ENCODE data around the gene NAAA.

NAAA gene

DNA sequence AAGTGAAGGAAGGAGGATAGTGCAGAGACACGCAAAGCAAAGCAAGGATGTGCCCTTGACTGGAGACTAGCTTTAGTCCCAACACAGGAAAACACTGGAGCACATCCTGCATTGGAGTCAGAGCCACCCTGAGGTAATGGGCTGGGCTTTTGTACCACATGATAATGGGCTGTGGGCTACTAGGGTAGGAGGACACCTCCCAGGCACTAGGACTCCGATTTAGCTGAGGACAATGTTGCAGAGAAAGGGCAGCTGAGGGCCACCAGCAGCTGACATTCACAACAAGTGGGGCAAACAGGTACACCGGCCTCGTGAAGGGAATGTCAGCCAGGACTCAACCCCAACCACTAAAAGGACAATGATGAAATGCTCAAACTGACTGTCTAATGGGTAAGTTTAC lies 39.8 kb upstream of the NAAA start:
- no peaks in the 10 kb centered on the region for H3K9me2 ChIP-seq (replicated peaks; ENCODE audit: insufficient read depth, low read length)
- H2AFZ ChIP-seq (ENCODE audit: low read length), result no peak overlapping the region
- H3K4me3 ChIP-seq (ENCODE audit: low read length), result no peak overlapping the region
- H3K4me2 ChIP-seq (ENCODE audit: low read depth, low read length), result no peak overlapping the region
- peaks cover 20% of the 10 kb centered on the region for H3K79me2 ChIP-seq (ENCODE audit: low read length)
- H3K27me3 ChIP-seq (replicated peaks; ENCODE audit: insufficient read depth, low read length), result no peaks in the 10 kb centered on the region
- H3F3A ChIP-seq (ENCODE audit: insufficient read depth, low read length), result no peaks in the 10 kb centered on the region
- H3K9me3 ChIP-seq (replicated peaks; ENCODE audit: insufficient read depth, low read length), result no peaks in the 10 kb centered on the region
- peaks cover 8% of the 10 kb centered on the region; the same call in 1 of the 2 replicates for H3K36me3 ChIP-seq (replicated peaks; ENCODE audit: insufficient read depth, low read length)
- H4K20me1 ChIP-seq (ENCODE audit: insufficient read depth, low read length), result 0 out of 2 replicates have a peak, but pooled peaks cover 11% of the 10 kb centered on the region
- no peak overlapping the region for H3K9ac ChIP-seq (ENCODE audit: low read length)
- TF ChIP-seq EZH2phosphoT487 (IDR thresholded peaks at IDR 0.05; ENCODE audit: low read length) (no peak), EZH2 (optimal IDR thresholded peaks at IDR 0.05; ENCODE audit: low read depth, low read length) (no peak)
- TF ChIP-seq, protein P1, sequence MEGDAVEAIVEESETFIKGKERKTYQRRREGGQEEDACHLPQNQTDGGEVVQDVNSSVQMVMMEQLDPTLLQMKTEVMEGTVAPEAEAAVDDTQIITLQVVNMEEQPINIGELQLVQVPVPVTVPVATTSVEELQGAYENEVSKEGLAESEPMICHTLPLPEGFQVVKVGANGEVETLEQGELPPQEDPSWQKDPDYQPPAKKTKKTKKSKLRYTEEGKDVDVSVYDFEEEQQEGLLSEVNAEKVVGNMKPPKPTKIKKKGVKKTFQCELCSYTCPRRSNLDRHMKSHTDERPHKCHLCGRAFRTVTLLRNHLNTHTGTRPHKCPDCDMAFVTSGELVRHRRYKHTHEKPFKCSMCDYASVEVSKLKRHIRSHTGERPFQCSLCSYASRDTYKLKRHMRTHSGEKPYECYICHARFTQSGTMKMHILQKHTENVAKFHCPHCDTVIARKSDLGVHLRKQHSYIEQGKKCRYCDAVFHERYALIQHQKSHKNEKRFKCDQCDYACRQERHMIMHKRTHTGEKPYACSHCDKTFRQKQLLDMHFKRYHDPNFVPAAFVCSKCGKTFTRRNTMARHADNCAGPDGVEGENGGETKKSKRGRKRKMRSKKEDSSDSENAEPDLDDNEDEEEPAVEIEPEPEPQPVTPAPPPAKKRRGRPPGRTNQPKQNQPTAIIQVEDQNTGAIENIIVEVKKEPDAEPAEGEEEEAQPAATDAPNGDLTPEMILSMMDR (IDR thresholded peaks at IDR 0.05; ENCODE audit: low read length), result no peak
- DNase-seq, result no peak
- no peaks in the 10 kb centered on the region for H3K4me1 ChIP-seq (ENCODE audit: low read length)
- no peak overlapping the region for H3K27ac ChIP-seq (ENCODE audit: low read length)

DNA sequence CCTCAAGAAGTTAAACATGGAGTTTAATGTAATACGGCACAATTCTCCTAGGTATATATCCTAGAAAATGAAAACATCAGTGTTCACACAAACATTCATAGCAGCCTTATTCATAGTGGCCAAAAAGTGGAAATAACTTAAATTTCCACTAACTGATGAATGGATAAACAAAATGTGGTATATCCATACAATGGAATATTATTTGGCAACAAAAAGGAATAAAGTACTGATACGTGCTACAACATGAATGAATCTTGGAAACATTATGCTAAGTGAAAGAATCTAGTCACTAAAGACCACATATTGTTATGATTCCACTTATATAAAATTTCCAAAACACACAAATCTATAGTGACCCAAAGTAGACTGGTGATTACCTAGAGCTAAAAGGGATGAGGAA lies 35.4 kb upstream of the NAAA start:
- Histone ChIP-seq H3K27ac (ENCODE audit: low read length) (no peak overlapping the region), H3K4me2 (ENCODE audit: low read depth, low read length) (no peak overlapping the region), H3K9me2 (replicated peaks; ENCODE audit: insufficient read depth, low read length) (no peaks in the 10 kb centered on the region), H3K36me3 (replicated peaks; ENCODE audit: insufficient read depth, low read length) (peaks cover 17% of the 10 kb centered on the region; the same call in 1 of the 2 replicates), H3K27me3 (replicated peaks; ENCODE audit: insufficient read depth, low read length) (no peaks in the 10 kb centered on the region), H3F3A (ENCODE audit: insufficient read depth, low read length) (no peaks in the 10 kb centered on the region), H3K9ac (ENCODE audit: low read length) (no peak overlapping the region), H2AFZ (ENCODE audit: low read length) (no peak overlapping the region), H3K79me2 (ENCODE audit: low read length) (peaks cover 4% of the 10 kb centered on the region; the same call in 1 of the 2 replicates), H3K4me1 (ENCODE audit: low read length) (no peaks in the 10 kb centered on the region), H3K4me3 (ENCODE audit: low read length) (no peak overlapping the region), H3K9me3 (replicated peaks; ENCODE audit: insufficient read depth, low read length) (no peaks in the 10 kb centered on the region), H4K20me1 (ENCODE audit: insufficient read depth, low read length) (no peaks in the 10 kb centered on the region)
- TF ChIP-seq EZH2phosphoT487 (IDR thresholded peaks at IDR 0.05; ENCODE audit: low read length) (no peak), EZH2 (optimal IDR thresholded peaks at IDR 0.05; ENCODE audit: low read depth, low read length) (no peak)
- TF ChIP-seq, protein P1 (IDR thresholded peaks at IDR 0.05; ENCODE audit: low read length), result no peak
- DNase-seq, result no peak

DNA sequence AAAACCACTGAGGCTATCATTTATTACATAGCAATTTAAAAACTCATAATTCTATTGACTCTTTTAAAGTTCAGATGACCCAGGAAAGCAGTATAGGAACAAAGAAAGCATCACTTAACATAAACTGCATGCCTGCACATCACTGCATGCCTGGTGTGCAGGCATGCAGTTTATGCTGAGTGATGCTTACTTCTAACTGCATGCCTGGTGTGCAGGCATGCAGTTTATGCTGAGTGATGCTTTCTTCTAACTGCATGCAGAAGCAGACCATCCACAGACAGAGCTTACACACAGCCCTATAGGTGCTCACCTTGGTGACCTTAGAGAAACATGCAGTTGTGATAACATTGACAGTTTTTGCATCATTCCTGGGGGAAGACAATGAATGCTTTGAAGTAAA lies 33.0 kb upstream of the NAAA start:
- Histone ChIP-seq H3K36me3 (replicated peaks; ENCODE audit: insufficient read depth, low read length) (peaks cover 27% of the 10 kb centered on the region; the same call in 1 of the 2 replicates), H3K79me2 (ENCODE audit: low read length) (no peaks in the 10 kb centered on the region), H3K27me3 (replicated peaks; ENCODE audit: insufficient read depth, low read length) (no peaks in the 10 kb centered on the region)

More for the DNA sequence above, 33.0 kb upstream of the NAAA start:
- H3K4me3 ChIP-seq (ENCODE audit: low read length), result no peak overlapping the region
- no peak overlapping the region for H3K9ac ChIP-seq (ENCODE audit: low read length)
- H3K9me3 ChIP-seq (replicated peaks; ENCODE audit: insufficient read depth, low read length), result no peaks in the 10 kb centered on the region
- no peak overlapping the region for H3K4me2 ChIP-seq (ENCODE audit: low read depth, low read length)
- no peaks in the 10 kb centered on the region for H3K4me1 ChIP-seq (ENCODE audit: low read length)
- no peaks in the 10 kb centered on the region for H4K20me1 ChIP-seq (ENCODE audit: insufficient read depth, low read length)
- H3F3A ChIP-seq (ENCODE audit: insufficient read depth, low read length), result no peaks in the 10 kb centered on the region
- H3K9me2 ChIP-seq (replicated peaks; ENCODE audit: insufficient read depth, low read length), result no peaks in the 10 kb centered on the region
- no peak for TF ChIP-seq EZH2phosphoT487 (IDR thresholded peaks at IDR 0.05; ENCODE audit: low read length)
- TF ChIP-seq, protein P1 (IDR thresholded peaks at IDR 0.05; ENCODE audit: low read length), result no peak
- no peak for TF ChIP-seq EZH2 (optimal IDR thresholded peaks at IDR 0.05; ENCODE audit: low read depth, low read length)
- no peak for DNase-seq
- H2AFZ ChIP-seq (ENCODE audit: low read length), result no peak overlapping the region
- H3K27ac ChIP-seq (ENCODE audit: low read length), result no peak overlapping the region

Measured in MM.1S (cell line).